Smooth muscle cell (in vitro differentiated cells): ENCODE results near the gene CUTA. TPM values are rescaled to one million over a fixed set of nuclear protein-coding genes. Genes with fewer than 3 reads are reported as not detected.

Experiments
- DNase-seq: peaks from one replicate; lab custom pipeline; 2025; ENCODE audit not compliant: unreplicated experiment; lab: John Stamatoyannopoulos, UW
- H2AFZ ChIP-seq: fragments of 200-600 bp; sonication (generic); 2 replicates; pipeline ENCODE4 v1.6.0; 2016; ENCODE audit warnings: antibody characterized with exemption, low read depth, mild to moderate bottlenecking
- H3F3A ChIP-seq: fragments of 200-600 bp; sonication (generic); 2 replicates; pipeline ENCODE4 v1.6.0; 2017; ENCODE audit warnings: antibody characterized with exemption, low read depth
- H3K27ac ChIP-seq: fragments of 200-600 bp; sonication (generic); 2 replicates; pipeline ENCODE4 v1.5.1; 2016; ENCODE audit warnings: low read depth, mild to moderate bottlenecking
- H3K27me3 ChIP-seq: fragments of 200-600 bp; sonication (generic); 2 replicates; pipeline ENCODE4 v1.6.1; 2016; ENCODE audit warnings: low read depth, mild to moderate bottlenecking
- H3K36me3 ChIP-seq: fragments of 200-600 bp; sonication (generic); 2 replicates; pipeline ENCODE4 v1.5.1; 2016; ENCODE audit warnings: low read depth
- H3K4me1 ChIP-seq: fragments of 200-600 bp; sonication (generic); 2 replicates; pipeline ENCODE4 v1.5.1; 2016; ENCODE audit warnings: low read depth
- H3K4me2 ChIP-seq: fragments of 200-600 bp; sonication (generic); 2 replicates; pipeline ENCODE4 v1.6.0; 2016; ENCODE audit warnings: mild to moderate bottlenecking
- H3K4me3 ChIP-seq: fragments of 200-600 bp; sonication (generic); 2 replicates; pipeline ENCODE4 v1.5.1; 2016; ENCODE audit warnings: mild to moderate bottlenecking
- H3K79me2 ChIP-seq: fragments of 200-600 bp; sonication (generic); 2 replicates; pipeline ENCODE4 v1.6.0; 2016; ENCODE audit warnings: low read depth, mild to moderate bottlenecking
- H3K9ac ChIP-seq: fragments of 200-600 bp; sonication (generic); 2 replicates; pipeline ENCODE4 v1.6.0; 2016; ENCODE audit warnings: low read depth
- H3K9me3 ChIP-seq: fragments of 200-600 bp; sonication (generic); replicated peaks from 2 replicates; pipeline ENCODE4 v1.5.1; 2016; ENCODE audit warnings: low read depth
- H4K20me1 ChIP-seq: fragments of 200-600 bp; sonication (generic); 2 replicates; pipeline ENCODE4 v1.6.0; 2016; ENCODE audit warnings: low read depth
- CTCF ChIP-seq: fragments of 200-600 bp; sonication (generic); IDR thresholded peaks from 2 replicates; pipeline ENCODE4 v1.5.1; 2017; ENCODE audit warnings: borderline replicate concordance, mild to moderate bottlenecking, antibody characterized with exemption; ENCODE audit not compliant: insufficient read depth, poor library complexity, severe bottlenecking
- WGBS: methylation state at CpG from one replicate; pipeline ENCODE4 v1.1.7; 2016; ENCODE audit warnings: low lambda C conversion rate; 5-methylcytosine and 5-hydroxymethylcytosine counted together
- polyA plus RNA-seq: library from polyadenylated mRNA; unstranded; fragments of >200 nt; fragmentation: Nextera tagmentation; extraction: Ambion mirVana; gene quantifications from 2 replicates; pipeline ENCODE4 v1.2.1, GENCODE V29; 2016
- total RNA-seq: library from RNA; depleted of rRNA; stranded (reverse); fragments of >200 nt; gene quantifications from 2 replicates; pipeline ENCODE4 v1.2.3, GENCODE V29; 2014

Gene CUTA
- total and polyA plus RNA-seq, 2 experiments from 2014 or later = 173 to 289 TPM

- no peaks in the 10 kb centered on the region for H3K9me3 ChIP-seq
- TF ChIP-seq CTCF = no peak
- no peak overlapping the region for H3K4me2 ChIP-seq
- over 99% methylated on average over 4 of the region's 4 CpGs for WGBS
- no peaks in the 10 kb centered on the region for H3F3A ChIP-seq
- H3K79me2 ChIP-seq = no peaks in the 10 kb centered on the region
- no peak for DNase-seq
- no peak overlapping the region for H2AFZ ChIP-seq
- H3K27me3 ChIP-seq = no peaks in the 10 kb centered on the region
- H3K36me3 ChIP-seq = no peaks in the 10 kb centered on the region
- no peaks in the 10 kb centered on the region for H4K20me1 ChIP-seq
- H3K4me1 ChIP-seq = peaks cover 4% of the 10 kb centered on the region
- H3K4me3 ChIP-seq = no peak overlapping the region
- H3K27ac ChIP-seq = no peak overlapping the region
- H3K9ac ChIP-seq = no peak overlapping the region
These were observed 40.7 kb downstream of the CUTA start for GRCh38 chr6:33377171-33377570.

GRCh38 chr6:33375143-33375671, 42.7 kb downstream of the CUTA start:
- Histone ChIP-seq H3K4me1 (peaks cover 4% of the 10 kb centered on the region), H3K9me3 (no peaks in the 10 kb centered on the region), H3F3A (no peaks in the 10 kb centered on the region), H2AFZ (no peak overlapping the region), H3K27me3 (no peaks in the 10 kb centered on the region), H3K79me2 (no peaks in the 10 kb centered on the region), H3K36me3 (no peaks in the 10 kb centered on the region), H3K27ac (no peak overlapping the region), H3K4me3 (no peak overlapping the region), H4K20me1 (no peaks in the 10 kb centered on the region), H3K4me2 (no peak overlapping the region), H3K9ac (no peak overlapping the region)
- TF ChIP-seq CTCF = no peak
- DNase-seq = no peak
- 85% methylated on average over 9 of the region's 9 CpGs for WGBS

GRCh38 chr6:33373960-33374910, 43.7 kb downstream of the CUTA start:
- Histone ChIP-seq H3K27me3 (no peaks in the 10 kb centered on the region), H3K4me3 (no peak overlapping the region), H2AFZ (no peak overlapping the region), H3K4me1 (peaks cover 4% of the 10 kb centered on the region), H3K9ac (no peak overlapping the region), H3K27ac (no peak overlapping the region), H4K20me1 (no peaks in the 10 kb centered on the region), H3K36me3 (no peaks in the 10 kb centered on the region), H3K4me2 (no peak overlapping the region), H3K9me3 (no peaks in the 10 kb centered on the region), H3F3A (no peaks in the 10 kb centered on the region), H3K79me2 (no peaks in the 10 kb centered on the region)
- DNase-seq = no peak
- WGBS = 79% methylated on average over 8 of the region's 8 CpGs
- TF ChIP-seq CTCF = no peak
